Measurements from ENCODE around the gene NACC2. TPM values are rescaled to one million over a fixed set of nuclear protein-coding genes. Genes with fewer than 3 reads are reported as not detected.

NACC2 gene
- polyA plus RNA-seq, 1 donor (not counting 4 experiments of a cell fraction or from before 2014, with no cell fraction given) = 4.6 TPM

DNA sequence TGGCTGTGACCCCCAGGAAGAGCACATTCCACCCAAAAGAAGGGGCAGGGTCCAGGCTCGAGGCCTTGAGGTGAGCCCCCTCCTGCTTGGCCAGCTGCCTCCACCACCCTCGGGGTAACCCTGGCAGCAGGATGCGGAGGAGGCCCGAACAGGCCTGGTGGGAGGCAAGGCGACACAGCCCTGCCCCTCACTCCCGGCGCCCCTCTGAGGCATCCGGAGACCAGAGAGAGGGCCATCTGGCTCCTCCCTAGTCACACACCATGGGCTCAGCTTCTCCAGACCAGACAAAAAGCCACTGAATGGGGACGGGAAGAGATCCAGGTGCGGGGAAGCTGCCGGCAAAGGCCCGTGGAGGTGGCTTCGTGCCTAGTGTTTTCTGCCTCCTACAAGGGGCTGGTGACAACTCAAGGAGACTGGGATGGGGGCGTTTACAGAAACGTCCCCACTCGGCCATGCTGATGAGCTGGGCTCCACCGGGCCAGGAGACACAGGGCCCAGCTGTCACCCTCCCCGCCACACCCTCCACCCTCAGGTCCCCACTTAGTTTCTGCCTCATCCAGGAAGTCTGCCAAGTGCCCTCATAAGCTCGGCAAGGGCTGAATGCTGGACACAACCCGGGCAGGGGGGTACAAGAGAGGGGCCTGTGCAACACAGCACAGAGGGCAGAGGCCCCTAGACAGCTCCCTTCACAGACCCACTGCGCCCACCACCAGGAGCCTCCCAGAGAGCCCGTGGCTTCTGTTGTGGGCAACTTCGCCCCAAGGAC, 41.9 kb downstream of the NACC2 start:
- dilution Hi-C loops (cut with MboI; ENCODE audit: extremely low pct_ligation_motif_present, low sequenced_read_pairs) = no loop called here

DNA sequence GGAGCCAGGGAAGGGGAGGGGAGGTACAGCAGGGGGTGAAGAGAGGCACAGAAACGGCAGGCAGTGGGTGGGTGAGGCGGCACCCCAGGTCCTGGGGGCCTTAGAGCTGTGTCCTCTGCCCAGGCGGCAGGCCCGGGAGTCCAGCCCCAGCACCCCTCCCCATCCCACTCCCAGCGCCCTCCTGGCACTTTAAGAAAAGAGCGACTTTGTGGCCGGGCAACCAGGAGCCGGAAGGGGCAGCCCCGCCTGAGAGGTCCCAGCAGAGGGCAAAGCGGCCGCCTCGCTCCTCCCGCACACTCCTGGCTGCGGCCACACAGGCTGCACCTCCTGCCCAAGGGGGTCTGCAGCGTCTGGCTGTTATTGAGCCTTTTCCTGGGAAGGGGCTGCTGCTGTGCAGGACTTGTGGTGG, 42.6 kb downstream of the NACC2 start:
- H4K20me1 ChIP-seq (ENCODE audit: control insufficient read depth, extremely low read depth, insufficient read depth, low read length) = peaks cover 11% of the 10 kb centered on the region
- peak overlapping the region; percentile 43 for H3K27ac ChIP-seq (ENCODE audit: control insufficient read depth, insufficient read depth, low read length)
- H2AFZ ChIP-seq (ENCODE audit: control insufficient read depth, low read length) = no peak overlapping the region
- H3K9me3 ChIP-seq (ENCODE audit: control insufficient read depth, low read depth, low read length) = no peaks in the 10 kb centered on the region
- H3K36me3 ChIP-seq (ENCODE audit: control insufficient read depth in 2 of 2, extremely low read depth in 1 of 2, insufficient read depth in 2 of 2, low read length in 2 of 2) = peaks cover 12 to 13% of the 10 kb centered on the region in 2 experiments
- H3K9me1 ChIP-seq (ENCODE audit: control insufficient read depth, extremely low read depth, insufficient read depth, low read length) = no peaks in the 10 kb centered on the region
- peaks cover 50% of the 10 kb centered on the region for H3K79me2 ChIP-seq (ENCODE audit: control insufficient read depth, insufficient read depth, low read length)
- DNase-seq (ENCODE audit: low read depth, low spot score) = no peak
- H3K4me1 ChIP-seq (ENCODE audit: control insufficient read depth, extremely low read depth, insufficient read depth, low read length) = peaks cover 24% of the 10 kb centered on the region
- TF ChIP-seq, protein P1, sequence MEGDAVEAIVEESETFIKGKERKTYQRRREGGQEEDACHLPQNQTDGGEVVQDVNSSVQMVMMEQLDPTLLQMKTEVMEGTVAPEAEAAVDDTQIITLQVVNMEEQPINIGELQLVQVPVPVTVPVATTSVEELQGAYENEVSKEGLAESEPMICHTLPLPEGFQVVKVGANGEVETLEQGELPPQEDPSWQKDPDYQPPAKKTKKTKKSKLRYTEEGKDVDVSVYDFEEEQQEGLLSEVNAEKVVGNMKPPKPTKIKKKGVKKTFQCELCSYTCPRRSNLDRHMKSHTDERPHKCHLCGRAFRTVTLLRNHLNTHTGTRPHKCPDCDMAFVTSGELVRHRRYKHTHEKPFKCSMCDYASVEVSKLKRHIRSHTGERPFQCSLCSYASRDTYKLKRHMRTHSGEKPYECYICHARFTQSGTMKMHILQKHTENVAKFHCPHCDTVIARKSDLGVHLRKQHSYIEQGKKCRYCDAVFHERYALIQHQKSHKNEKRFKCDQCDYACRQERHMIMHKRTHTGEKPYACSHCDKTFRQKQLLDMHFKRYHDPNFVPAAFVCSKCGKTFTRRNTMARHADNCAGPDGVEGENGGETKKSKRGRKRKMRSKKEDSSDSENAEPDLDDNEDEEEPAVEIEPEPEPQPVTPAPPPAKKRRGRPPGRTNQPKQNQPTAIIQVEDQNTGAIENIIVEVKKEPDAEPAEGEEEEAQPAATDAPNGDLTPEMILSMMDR (optimal IDR thresholded peaks at IDR 0.05 in 1 of 3, IDR thresholded peaks at IDR 0.05 in 1 of 3, conservative IDR thresholded peaks at IDR 0.05 in 1 of 3; ENCODE audit: extremely low read depth in 1 of 3, insufficient read depth in 2 of 3, low read length in 3 of 3) = no peak
- no peak for TF ChIP-seq EZH2 (IDR thresholded peaks at IDR 0.05; ENCODE audit: low read length)
- peak overlapping the region; percentile 91 for H3K4me2 ChIP-seq (ENCODE audit: control insufficient read depth, extremely low read depth, insufficient read depth, low read depth, low read length)
- peak overlapping the region in 1 of 3 experiments; percentile 40 for H3K4me3 ChIP-seq (ENCODE audit: control insufficient read depth in 2 of 3, extremely low read depth in 1 of 3, insufficient read depth in 2 of 3, low read depth in 1 of 3, low read length in 3 of 3)
- H3K9ac ChIP-seq (ENCODE audit: control insufficient read depth, extremely low read depth, insufficient read depth, low read length) = no peak overlapping the region
- no peaks in the 10 kb centered on the region for H3K27me3 ChIP-seq (ENCODE audit: control insufficient read depth, extremely low read depth, insufficient read depth, low read length)
- dilution Hi-C loops (cut with MboI; ENCODE audit: extremely low pct_ligation_motif_present, low sequenced_read_pairs) = no loop called here
- no peak for FAIRE-seq

More for the DNA sequence above, 41.9 kb downstream of the NACC2 start:
- Histone ChIP-seq H3K9ac (ENCODE audit: control insufficient read depth, extremely low read depth, insufficient read depth, low read length) (no peak overlapping the region), H3K79me2 (ENCODE audit: control insufficient read depth, insufficient read depth, low read length) (peaks cover 47% of the 10 kb centered on the region), H3K4me3 (ENCODE audit: control insufficient read depth in 2 of 3, extremely low read depth in 1 of 3, insufficient read depth in 2 of 3, low read depth in 1 of 3, low read length in 3 of 3) (no peak overlapping the region), H3K9me3 (ENCODE audit: control insufficient read depth, low read depth, low read length) (no peaks in the 10 kb centered on the region), H3K9me1 (ENCODE audit: control insufficient read depth, extremely low read depth, insufficient read depth, low read length) (no peaks in the 10 kb centered on the region), H4K20me1 (ENCODE audit: control insufficient read depth, extremely low read depth, insufficient read depth, low read length) (peaks cover 8% of the 10 kb centered on the region), H2AFZ (ENCODE audit: control insufficient read depth, low read length) (no peak overlapping the region), H3K36me3 (ENCODE audit: control insufficient read depth in 2 of 2, extremely low read depth in 1 of 2, insufficient read depth in 2 of 2, low read length in 2 of 2) (peaks cover 9 to 11% of the 10 kb centered on the region in 2 experiments), H3K4me1 (ENCODE audit: control insufficient read depth, extremely low read depth, insufficient read depth, low read length) (peaks cover 24% of the 10 kb centered on the region), H3K27me3 (ENCODE audit: control insufficient read depth, extremely low read depth, insufficient read depth, low read length) (no peaks in the 10 kb centered on the region), H3K27ac (ENCODE audit: control insufficient read depth, insufficient read depth, low read length) (no peak overlapping the region), H3K4me2 (ENCODE audit: control insufficient read depth, extremely low read depth, insufficient read depth, low read depth, low read length) (peak overlapping the region; percentile 91)
- DNase-seq (ENCODE audit: low read depth, low spot score) (no peak), FAIRE-seq (peak; percentile 13)
- no peak for TF ChIP-seq EZH2 (IDR thresholded peaks at IDR 0.05; ENCODE audit: low read length)
- TF ChIP-seq, protein P1 (optimal IDR thresholded peaks at IDR 0.05 in 1 of 3, IDR thresholded peaks at IDR 0.05 in 1 of 3, conservative IDR thresholded peaks at IDR 0.05 in 1 of 3; ENCODE audit: extremely low read depth in 1 of 3, insufficient read depth in 2 of 3, low read length in 3 of 3) = no peak
